Measurements from ENCODE around the gene QSOX1.
A peak's percentile ranks its signal among the peaks of the same experiment; 100 is the strongest.
"Not testable (repeated sequence)": the region's sequence is repeated elsewhere in the genome, so short reads cannot be mapped to it uniquely, and the experiment has no call there.

The QSOX1 gene

DNA sequence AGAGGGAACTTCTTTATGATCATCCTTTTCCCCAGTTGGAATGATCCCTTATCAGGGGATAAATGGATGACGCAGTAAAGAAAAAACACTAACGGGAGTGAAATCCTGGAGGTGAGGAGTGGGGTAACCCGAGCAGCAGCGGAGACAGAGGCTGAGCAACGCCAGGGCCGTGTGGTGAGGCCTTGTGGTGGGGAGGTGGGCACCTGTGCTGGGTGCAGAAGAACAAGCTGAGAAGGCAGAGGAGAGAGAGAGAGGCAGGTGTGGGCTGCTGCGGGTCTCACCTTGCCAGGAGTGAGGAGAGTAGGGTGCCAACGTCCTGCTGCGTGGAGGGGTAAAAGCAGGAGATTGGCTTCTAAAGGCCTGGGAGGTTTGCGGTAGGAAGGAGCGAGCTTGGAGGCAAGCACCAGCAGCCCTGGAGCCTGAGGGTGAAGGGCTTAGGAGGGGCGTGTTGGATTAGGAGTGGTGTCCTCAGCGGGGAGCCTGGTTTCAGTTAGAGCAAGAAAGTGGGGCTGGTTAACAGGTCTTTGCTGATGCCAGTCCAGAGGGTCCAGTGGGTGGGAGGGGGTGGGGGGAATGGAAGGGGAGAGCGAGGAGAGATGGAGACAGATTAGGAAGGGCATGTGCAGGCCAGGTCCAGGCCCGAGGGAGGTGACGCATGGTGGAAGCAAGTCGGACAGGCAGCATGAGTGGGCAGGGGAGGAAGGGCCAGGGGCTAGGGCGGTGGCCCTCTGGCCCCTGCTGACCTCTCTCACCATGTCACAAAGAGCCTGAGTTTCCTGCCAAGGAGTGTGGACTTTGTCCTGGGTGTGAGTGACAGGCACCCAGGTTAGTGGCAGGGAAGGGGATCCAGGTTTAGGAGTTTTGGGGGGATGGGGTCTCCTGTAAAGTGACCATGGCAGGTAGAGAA is 38.7 kb downstream of the QSOX1 start:
- no peak for DNase-seq

DNA sequence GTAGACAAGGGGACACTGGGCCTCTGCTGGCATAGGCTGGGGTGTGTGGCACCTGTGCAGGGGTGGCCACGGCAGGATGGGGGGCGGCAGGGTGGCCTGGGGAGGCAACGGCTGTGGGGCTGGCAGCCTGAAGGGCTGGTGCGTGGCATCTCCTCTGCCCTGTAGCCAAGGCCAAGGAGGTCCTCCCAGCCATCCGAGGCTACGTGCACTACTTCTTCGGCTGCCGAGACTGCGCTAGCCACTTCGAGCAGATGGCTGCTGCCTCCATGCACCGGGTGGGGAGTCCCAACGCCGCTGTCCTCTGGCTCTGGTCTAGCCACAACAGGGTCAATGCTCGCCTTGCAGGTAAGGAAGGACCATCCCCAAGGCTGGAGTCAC is 39.4 kb downstream of the QSOX1 start:
- no peak for DNase-seq

DNA sequence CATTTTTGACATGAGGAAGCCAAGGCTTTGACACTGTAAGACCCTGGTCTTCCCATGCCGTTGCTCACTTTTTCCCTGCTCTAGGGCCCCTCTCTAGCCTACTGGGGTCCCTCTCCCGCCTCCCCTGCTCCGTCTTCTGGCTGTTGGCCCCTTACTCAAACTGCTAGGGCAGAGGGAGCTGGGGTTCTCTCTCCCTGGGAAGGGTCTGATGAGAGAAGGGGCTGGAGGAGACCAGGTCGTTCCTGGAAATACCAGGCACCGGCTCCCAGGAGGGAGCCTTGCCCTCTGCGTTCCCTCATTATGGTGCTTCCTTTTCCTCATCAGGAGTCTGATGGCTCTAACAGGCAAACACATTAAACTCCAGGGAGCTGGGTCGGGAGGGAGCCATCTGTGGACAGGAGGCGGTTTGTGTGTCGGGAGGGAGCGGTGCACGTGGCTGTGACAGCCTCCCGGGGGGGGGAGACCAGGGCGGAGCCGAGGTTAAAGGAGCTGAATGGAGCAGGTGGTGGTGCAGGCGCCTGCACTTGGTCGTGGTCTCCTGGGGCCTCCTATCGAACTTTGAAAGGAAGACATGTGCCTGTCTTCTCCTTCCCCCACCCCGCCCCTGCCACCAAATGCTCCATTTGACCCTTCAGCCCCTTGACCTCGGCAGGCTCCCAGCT is 40.0 kb downstream of the QSOX1 start:
- DNase-seq = no peak

DNA sequence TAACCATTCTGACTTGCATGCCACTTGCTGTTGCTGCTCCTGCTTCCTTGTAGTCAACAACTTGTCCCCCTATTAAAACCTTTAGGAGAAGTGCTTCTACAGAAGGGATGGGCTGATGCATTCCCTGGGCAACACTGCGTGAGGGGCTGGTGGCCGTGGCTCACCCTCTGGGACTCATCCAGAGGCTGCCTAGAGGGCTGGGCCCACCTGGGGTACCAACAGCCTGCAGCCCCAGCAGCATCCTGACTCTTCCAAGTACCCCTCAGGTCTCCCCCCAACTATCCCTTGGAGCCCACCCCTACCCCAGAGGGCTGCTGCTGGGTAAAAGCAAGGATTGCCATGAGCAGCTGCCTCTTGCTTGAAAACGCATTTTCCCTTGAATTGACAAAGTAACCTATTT is 40.7 kb downstream of the QSOX1 start:
- DNase-seq = no peak

DNA sequence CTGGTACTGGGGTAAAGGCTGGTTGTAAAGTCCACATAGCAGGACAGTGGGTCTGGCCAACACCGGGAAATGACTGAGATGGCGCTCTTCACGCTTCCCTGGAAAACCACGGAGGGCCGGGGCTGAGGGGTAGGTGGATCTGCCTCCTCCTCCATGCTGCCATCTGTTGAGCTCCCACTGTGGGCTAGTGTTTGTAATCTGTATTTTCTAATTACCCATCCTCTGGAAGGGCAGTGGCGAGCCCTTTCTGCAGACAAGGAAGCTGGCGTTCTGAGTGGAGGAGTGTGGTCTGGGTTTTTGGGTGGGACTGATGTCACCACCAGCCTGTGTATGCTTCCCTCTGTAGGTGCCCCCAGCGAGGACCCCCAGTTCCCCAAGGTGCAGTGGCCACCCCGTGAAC is 41.2 kb downstream of the QSOX1 start:
- no peak for DNase-seq

DNA sequence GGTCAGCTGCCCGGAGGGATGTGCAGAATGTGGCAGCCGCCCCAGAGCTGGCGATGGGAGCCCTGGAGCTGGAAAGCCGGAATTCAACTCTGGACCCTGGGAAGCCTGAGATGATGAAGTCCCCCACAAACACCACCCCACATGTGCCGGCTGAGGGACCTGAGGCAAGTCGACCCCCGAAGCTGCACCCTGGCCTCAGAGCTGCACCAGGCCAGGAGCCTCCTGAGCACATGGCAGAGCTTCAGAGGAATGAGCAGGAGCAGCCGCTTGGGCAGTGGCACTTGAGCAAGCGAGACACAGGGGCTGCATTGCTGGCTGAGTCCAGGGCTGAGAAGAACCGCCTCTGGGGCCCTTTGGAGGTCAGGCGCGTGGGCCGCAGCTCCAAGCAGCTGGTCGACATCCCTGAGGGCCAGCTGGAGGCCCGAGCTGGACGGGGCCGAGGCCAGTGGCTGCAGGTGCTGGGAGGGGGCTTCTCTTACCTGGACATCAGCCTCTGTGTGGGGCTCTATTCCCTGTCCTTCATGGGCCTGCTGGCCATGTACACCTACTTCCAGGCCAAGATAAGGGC is 41.9 kb downstream of the QSOX1 start:
- DNase-seq = no peak

DNA sequence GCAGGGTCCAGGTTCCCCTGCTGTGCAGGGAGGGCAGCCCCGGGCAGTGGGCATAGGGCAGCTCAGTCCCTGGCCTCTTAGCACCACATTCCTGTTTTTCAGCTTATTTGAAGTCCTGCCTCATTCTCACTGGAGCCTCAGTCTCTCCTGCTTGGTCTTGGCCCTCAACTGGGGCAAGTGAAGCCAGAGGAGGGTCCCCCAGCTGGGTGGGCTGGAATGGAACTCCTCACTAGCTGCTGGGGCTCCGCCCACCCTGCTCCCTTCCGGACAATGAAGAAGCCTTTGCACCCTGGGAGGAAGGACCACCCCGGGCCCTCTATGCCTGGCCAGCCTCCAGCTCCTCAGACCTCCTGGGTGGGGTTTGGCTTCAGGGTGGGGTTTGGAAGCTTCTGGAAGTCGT is 42.6 kb downstream of the QSOX1 start:
- DNase-seq = no peak

DNA sequence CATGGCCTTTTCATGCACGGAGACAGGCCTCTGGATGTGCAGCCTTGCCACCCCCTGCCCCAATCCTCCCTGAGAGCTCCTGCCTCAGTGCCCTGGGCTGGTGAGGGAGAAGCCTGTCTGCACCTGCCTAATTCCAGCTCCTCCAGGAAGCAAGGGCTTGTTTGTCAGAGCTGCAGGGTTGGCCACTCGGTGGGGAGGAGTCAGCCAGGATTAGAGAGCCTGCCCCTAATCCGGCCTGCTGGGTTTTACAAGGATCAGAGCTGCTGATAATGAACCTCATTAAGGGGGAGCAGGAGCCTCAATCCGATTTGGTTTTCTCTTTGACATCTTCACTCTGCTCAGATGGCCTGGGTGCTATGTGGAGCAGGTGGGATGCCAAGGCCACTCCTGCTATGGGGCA is 43.5 kb downstream of the QSOX1 start:
- DNase-seq = no peak

DNA sequence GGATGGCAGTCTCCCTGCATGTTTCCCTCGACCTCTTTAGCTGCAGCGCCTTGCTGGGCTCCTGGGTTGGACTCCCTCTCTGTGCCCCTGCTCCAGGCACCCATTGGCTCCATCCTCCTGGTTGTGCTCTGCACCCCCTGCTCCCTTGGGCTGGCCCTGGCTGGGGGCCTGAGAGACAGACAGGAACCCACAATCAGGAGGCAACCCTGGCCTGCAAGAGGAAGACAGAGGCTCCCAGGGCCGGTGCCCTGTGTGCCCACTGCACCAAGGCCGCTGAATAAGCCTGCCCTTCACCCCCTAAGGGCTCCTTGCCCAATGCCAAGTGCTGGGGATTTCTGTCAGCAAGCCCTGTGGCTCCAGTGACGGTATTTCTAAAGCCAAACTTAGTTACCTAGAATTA is 43.9 kb downstream of the QSOX1 start:
- DNase-seq = no peak

DNA sequence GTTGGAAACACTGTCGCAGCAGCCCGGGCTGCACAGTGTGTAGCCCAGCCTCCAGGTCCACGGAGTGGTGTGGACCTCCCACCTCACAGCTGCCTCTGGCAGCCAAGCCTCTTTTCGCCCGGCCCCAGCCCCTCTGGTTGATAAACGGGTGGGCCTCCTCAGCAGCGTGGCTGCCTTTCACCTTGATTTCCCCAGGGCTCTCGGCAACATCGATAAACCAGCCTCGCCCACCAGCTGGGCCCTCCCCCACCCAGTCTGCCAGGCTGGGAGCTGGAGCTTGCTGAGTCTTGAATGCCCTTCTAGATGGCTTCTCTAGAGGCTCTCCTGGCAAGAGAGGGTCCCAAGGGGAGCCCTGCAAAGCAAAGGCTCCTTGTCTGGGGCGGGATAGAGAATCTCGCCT is 44.3 kb downstream of the QSOX1 start:
- no peak for DNase-seq

DNA sequence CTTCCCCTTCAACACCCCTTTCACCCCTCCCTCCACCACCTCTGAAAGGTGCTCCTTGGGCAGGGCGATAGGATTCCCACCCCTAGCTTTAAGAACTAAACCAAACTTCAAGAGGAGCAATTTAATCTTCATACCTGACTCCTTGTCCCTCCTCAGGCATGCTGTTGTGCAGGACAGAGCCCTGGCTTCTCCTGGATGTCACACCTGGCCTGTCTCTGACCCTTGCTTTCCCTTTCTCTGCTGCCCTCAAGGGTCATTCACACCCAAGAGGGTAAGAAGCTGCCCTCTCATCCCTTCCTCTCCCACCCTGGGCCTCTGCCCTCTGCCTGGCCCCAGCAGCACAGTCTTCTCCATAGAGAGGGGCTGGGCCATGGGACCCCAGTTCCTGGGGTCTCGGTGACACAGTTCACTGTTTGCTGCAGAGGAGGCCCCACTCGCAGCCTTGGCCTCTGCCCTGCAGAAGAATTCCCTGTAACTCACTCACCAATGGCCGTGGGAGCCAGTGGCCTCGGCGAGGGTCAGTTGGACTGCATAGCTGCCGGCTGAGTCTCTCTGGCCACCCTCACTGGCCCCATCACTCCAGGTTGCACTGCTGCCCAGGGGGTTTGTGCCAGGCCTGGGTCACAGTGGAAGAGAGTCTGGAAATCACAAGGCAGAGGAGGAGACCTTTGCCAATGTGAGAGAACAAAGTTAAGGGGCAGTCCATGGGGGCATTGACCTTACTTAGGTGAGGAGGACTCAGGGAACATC is 47.0 kb downstream of the QSOX1 start:
- no peak for DNase-seq

DNA sequence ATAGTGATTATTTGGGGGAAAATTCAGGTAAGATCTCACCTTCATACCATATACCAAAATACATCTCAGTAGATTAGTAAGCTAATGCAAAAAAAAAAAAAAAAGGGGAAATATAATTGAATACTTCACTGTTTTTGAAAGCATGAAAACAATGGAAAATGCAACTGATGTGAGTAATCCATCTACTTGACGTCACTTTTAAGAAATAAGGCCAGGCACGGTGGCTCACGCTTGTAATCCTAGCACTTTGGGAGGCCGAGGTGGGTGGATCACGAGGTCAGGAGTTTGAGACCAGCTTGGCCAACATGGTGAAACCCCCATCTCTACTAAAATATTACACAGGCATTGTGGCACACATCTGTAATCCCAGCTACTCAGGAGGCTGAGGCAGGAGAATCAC is 47.9 kb downstream of the QSOX1 start:
- not testable (repeated sequence) for DNase-seq

DNA sequence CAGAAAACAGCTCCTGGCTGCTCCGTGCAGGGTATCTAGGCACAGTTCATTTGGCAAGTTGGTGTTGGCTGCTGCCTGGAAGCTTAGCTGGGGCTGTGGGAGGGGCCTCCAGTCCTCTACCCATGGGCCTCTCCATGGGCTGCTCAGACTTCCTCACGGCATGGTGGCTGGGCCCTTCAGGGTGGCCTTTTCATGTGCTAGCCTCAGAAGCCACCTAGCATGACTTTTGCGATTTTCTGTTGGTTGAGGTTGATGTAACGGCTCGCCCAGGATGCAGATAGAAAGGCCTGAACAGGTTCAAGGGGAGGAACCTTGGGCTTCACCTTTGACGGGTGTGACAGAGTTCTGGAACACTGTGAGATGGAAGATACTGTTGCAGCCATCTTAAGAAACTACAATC is 49.6 kb downstream of the QSOX1 start:
- DNase-seq = no peak

DNA sequence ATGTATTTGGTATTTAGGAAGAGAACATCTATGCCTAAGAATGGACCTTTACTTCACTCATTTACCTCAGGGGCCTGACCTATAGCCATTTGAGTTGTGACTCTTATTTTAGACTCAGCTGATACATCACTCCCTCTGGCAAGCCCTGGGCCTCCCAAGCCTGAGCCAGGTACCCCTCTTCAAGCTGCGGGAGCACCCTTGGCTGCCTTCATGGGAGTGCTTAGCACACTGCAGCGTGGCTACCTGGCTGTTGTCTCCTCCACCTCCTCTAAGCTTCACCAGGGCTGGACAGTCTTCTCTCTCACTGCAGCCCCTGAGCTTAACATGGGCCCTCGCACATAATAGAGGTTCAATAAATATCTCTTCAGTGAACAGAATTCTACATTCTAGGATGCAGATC is 51.9 kb downstream of the QSOX1 start:
- no peak for DNase-seq

DNA sequence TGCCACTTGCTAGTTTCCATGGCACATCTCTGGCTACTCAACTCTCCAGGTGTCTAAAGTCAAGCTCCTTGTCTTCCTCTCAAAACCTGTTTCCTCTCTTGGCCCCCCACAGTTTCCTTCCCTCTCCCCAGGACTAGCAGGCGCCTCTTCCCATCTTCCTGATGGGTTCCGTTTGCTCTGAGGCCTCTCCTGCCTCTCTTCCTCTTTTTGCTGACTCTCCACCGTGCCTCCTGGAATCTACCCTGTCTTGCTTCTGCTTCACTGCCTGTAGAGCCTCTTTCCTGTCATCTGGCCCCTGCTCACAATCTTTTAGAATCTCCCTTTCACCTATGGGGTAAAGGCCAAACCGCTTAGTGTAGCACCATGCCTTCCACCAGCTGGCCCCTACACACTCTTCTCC is 53.6 kb downstream of the QSOX1 start:
- no peak for DNase-seq

DNA sequence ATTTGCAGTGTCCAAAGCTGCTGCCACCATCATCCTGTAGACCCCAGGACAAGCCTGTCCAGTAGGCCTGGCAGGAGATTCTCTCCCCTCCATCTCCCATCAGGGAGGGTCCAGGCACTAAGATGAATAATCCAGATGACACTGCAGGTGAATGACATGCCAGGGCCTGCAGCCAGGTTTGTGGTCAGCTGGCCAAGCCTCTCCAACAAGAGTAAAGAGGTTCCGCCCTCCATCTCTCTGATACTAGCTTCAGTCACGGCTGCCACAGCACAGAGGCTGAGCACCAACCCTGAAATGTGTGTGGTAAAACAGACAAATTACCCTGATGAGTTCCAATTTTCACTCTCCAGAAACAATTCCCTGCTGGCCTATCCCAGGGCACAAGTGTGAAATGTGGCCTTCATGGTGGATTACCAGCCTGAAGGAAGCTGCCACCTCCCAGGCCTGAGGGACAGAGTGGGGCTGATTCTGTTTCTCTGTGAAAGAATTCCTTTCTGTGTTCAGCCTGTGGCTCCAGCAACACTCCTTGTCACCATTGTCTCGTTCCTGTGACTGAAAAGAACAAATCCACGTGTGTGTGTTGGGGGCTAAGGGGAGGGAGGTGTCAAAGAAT is 55.4 kb downstream of the QSOX1 start:
- no peak for DNase-seq

DNA sequence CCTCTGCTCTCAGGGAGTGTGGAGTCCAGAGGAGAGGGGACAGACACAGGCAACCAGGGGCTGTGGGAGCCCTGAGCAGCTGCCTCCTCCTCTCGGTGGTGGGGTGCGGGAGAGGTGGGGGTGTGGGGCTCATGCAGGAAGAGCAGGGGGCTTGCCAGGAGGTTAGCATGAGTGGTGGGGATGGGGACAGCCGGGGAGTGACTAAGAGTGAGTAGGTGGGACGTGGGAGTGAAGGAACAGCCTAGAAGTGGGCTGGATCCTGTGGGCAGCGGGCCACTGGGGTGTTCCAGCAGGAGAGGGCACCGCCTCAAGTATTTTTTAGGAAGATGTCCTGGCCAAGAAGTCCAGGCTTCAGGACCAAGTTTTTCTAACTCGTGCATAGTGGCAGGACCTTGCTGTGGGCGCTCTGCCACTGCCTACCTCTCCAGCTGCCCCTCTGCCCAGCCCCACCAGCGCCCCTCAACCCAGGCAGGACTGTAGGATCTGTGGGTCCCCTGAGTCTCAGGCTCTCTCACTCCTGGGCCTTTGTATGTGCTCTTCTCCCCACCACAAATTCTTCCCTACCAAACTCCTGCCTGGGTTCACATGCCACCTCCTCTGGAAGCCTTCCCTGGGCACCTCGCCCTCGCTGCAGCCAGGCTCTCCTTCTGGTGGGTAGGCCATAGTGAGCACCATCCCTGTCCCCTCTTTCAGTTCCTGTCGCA is 56.6 kb downstream of the QSOX1 start:
- DNase-seq = no peak

DNA sequence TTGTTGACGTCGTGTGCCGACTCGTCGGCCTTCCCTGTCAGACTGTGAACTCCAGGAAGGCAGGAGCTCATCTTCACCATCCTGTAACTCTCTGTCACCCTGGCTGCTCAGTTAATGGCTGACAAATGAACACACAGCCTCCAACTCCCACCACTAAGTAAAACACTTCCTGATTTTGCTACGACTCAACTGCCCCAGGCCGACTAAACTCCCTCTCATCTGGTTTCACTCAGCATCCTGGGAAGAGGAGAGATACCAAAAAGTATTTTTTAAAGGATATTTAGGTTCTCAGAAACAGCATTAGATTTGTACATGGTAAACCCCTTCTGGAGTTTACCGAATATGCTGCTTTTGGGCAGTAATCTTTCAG is 57.2 kb downstream of the QSOX1 start:
- DNase-seq = no peak

DNA sequence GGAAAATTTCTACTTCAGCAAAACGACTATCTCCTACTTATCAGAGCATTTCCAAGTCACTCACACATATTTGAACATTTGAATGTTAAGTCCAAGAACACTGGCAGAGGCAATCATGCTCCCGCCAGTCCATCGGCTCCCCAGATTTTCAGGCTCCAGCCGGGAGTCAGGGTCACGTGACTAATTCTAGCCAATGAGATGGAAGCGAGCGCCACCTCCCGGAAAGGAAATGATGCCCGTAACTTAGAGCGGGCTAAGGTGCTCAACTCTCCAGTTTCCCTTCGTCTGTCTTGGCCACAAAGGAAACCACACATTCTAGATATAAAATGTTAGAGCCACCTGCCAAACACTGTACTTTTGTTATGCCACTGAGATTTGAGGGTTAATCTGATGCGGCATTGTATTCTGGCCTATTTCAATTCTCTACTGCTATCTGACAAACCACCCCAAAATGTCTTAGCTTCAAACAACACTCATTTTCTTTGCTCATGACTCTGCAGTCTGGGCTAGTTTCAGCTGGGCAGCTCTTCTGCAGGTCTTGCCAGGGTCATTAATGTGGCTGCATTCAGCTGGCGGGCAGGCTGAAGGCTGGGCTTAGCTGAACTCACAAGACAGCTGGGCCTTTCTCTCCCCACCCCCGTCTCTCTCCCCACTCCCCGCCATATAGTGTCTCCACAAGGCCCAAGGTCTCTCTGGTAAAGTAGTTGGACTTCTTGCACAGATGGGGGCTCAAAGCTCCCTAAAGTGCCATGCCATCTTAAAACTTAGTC is 58.9 kb downstream of the QSOX1 start:
- peak; percentile 56 for DNase-seq

DNA sequence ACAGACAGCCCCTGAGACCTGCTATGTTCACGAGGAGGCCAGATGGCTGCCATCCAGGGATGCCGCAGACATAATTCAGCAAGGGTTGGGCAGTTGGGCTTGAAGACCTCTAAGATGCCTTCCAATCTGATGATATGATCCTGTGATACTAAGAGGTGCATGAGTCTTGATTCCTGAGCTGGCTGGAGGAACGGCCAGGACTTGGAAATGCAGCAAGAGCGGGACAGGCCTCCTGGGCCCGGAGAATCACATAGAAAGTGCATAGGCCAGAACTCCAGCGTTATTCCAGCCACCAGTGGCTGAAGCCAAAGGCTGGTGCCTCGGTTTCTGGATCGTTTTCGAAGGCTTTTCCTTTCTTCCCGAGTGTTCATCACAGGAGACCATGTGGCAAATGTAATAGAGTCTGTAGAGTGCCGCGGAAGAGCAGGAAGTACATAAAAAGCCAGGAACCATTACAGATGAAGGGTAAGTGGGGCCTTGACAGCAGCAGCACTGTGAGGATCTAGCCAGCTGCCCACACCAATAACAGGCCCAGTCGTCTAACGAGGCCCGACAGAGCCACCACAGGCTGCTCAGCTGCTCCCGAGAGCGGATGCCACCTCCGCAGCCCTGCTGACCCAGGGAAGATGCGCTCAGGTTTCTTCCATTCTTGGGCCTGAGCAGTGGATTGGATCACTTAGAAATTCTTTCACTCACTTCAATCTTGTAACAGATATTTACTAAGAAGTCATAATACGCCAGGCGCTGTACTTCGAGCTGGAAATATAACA is 61.4 kb downstream of the QSOX1 start:
- no peak for DNase-seq

DNA sequence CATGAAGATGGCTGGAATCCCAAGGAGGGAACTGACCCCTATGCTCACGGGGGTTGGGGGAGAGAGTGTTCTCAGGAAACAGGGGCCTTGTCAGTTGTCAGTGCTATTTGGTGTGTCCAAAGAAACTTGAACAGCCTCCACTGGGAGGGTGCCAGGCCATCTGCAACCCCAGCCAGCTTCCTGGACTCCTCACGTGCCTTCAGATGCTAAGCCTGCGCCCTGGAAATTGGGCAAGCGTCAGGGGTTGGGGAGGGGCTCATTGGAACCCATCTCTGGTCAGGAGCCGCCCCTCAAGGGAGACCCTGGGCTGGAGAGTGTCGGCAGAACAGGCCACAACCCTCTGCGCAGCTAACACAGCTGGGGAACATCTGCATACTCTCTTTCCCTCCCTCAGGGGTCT is 62.3 kb downstream of the QSOX1 start:
- no peak for DNase-seq

Measured in CD4-positive, alpha-beta T cell treated with Interleukin-12 subunit alpha and Interleukin-12 subunit beta, for 1 hour (primary cell).